PC-9 (cell line): ENCODE data around the gene HPCAL1. TPM values are rescaled to one million over a fixed set of nuclear protein-coding genes. Genes with fewer than 3 reads are reported as not detected.
"Not testable (repeated sequence)": the region's sequence is repeated elsewhere in the genome, so short reads cannot be mapped to it uniquely, and the experiment has no call there.

ENCODE experiments used
- BruUV-seq: library from RNA; stranded (reverse); fragments of 400-500 nt; replicated peaks from 2 replicates; lab custom pipeline; 2021; lab: Mats Ljungman, UMichigan
- CTCF ChIA-PET: fragments of 300-600 bp; sonication (Branson Sonifier 250); formaldehyde crosslinking; loops from one replicate; lab custom pipeline; 2022; ENCODE audit warnings: antibody characterized with exemption; lab: Charles Lee
- POLR2A ChIA-PET: fragments of 300-600 bp; sonication (Branson Sonifier 250); formaldehyde crosslinking; loops from one replicate; lab custom pipeline; 2022; ENCODE audit warnings: antibody characterized with exemption; ENCODE audit not compliant: unreplicated experiment; lab: Charles Lee
- DNase-seq, 2 experiments: peaks; one replicate each; pipeline versions ENCODE4 v3.0.0 to v3.0.0-alpha.2; 2015 to 2022; ENCODE audit warnings: mixed read lengths in 1 of 2
- H2AFZ ChIP-seq: fragments of 200-600 bp; sonication (generic); 2 replicates; pipeline ENCODE4 v1.8.1; 2017; ENCODE audit warnings: antibody characterized with exemption
- H3F3A ChIP-seq: fragments of 200-600 bp; sonication (generic); 2 replicates; pipeline ENCODE4 v1.8.1; 2017; ENCODE audit warnings: antibody characterized with exemption, mild to moderate bottlenecking, low read depth; ENCODE audit not compliant: insufficient read depth
- H3K27ac ChIP-seq: fragments of 200-600 bp; sonication (generic); 2 replicates; pipeline ENCODE4 v1.6.1; 2016; ENCODE audit warnings: mixed run types
- H3K27me3 ChIP-seq: fragments of 200-600 bp; sonication (generic); 2 replicates; pipeline ENCODE4 v1.6.1; 2016; ENCODE audit warnings: low read depth, mixed run types; ENCODE audit not compliant: insufficient read depth
- H3K36me3 ChIP-seq: fragments of 200-600 bp; sonication (generic); 2 replicates; pipeline ENCODE4 v1.6.1; 2016; ENCODE audit warnings: low read depth, mixed run types
- H3K4me1 ChIP-seq: fragments of 200-600 bp; sonication (generic); replicated peaks from 2 replicates; pipeline ENCODE4 v1.6.1; 2016; ENCODE audit warnings: mixed run types; ENCODE audit not compliant: insufficient read depth
- H3K4me2 ChIP-seq: fragments of 200-600 bp; sonication (generic); 2 replicates; pipeline ENCODE4 v1.6.1; 2017; ENCODE audit warnings: mixed run types
- H3K4me3 ChIP-seq: fragments of 200-600 bp; sonication (generic); 2 replicates; pipeline ENCODE4 v1.6.1; 2016; ENCODE audit warnings: mixed run types
- H3K79me2 ChIP-seq: fragments of 200-600 bp; sonication (generic); 2 replicates; pipeline ENCODE4 v1.6.1; 2017; ENCODE audit warnings: low read depth, mixed run types
- H3K9me2 ChIP-seq: fragments of 200-600 bp; sonication (generic); 2 replicates; pipeline ENCODE4 v1.8.1; 2017; ENCODE audit warnings: mild to moderate bottlenecking; ENCODE audit not compliant: insufficient read depth
- H3K9me3 ChIP-seq: fragments of 200-600 bp; sonication (generic); 2 replicates; pipeline ENCODE4 v1.8.1; 2016; ENCODE audit warnings: low read depth; ENCODE audit not compliant: insufficient read depth
- H4K20me1 ChIP-seq: fragments of 200-600 bp; sonication (generic); 2 replicates; pipeline ENCODE4 v1.8.1; 2017; ENCODE audit not compliant: insufficient read depth
- EZH2 ChIP-seq: fragments of 200-600 bp; sonication (generic); IDR thresholded peaks from 2 replicates; pipeline ENCODE4 v1.8.0; 2017; ENCODE audit warnings: antibody characterized with exemption, low read depth
- intact Hi-C: fragments of 100-400 bp; cut with micrococcal nuclease; formaldehyde crosslinking; loops from one replicate; pipeline ENCODE4 v1.10.0; 2022; ENCODE audit not compliant: unreplicated experiment
- total RNA-seq: library from RNA; stranded (reverse); gene quantifications from 2 replicates; pipeline ENCODE4 v1.2.3, GENCODE V29; 2021
- TF ChIP-seq, protein P1 (sequence below): fragments of 200-600 bp; sonication (generic); conservative IDR thresholded peaks from 2 replicates; pipeline ENCODE4 v1.6.1; 2017; ENCODE audit warnings: mixed run types, antibody characterized with exemption, mild to moderate bottlenecking, moderate library complexity

Gene HPCAL1
- total RNA-seq, 1 experiment from 2014 or later, result 105 TPM

DNA sequence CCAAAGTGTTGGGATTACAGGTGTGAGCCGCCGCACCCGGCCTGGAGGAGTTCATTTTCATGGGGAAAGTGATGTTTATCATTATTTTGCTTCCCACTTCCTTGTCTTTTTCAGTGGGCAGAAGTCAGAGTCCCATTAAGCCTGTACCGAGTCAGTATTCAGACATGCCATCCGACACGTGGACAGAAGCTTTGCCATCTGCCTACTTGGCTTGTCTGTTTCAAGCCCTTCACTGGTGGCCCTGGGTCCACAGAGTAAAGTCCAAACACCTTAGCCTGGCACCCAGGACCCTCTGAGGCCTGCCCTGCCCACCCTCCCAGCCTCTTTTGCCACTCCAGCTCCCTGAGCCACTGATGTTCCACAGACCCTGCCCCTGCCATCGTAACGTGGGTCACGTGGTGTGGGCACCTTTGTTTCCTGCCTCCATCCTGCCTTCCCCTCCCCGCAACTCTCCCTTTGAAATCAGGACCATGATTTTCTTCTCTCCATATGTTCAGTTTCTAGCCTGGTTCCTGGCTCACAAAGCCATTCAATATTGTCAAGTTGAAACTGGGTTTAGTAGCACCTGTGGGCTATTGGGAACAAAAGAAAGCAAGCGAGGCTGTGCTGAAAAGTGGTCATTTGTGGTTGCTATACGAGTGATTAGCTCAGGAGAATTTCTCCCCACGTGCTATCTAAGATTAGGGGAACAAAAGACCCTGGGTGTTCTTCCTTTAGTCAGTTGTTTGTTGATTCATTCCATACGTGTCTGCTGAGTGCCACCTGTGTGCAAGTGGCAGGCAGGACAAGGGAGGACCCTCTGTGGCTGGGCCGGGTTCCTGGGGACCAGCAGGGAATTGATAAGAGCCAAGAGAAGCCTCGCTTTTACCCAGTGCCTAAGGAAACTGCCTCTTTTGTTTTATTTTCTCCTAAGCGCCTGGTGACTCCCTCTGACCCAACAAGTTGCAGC, 150.5 kb downstream of the HPCAL1 start:
- no peak overlapping the region; the same call in 1 of the 2 replicates for H3K4me2 ChIP-seq
- no peaks in the 10 kb centered on the region for H3K9me3 ChIP-seq
- no peak overlapping the region for H2AFZ ChIP-seq
- H3K4me1 ChIP-seq, result peaks cover 37% of the 10 kb centered on the region
- no TSS peak for BruUV-seq
- H3K79me2 ChIP-seq, result no peaks in the 10 kb centered on the region
- H3K27ac ChIP-seq, result no peak overlapping the region
- H3K36me3 ChIP-seq, result no peaks in the 10 kb centered on the region
- H3F3A ChIP-seq, result peaks cover 34% of the 10 kb centered on the region
- H3K27me3 ChIP-seq, result no peaks in the 10 kb centered on the region
- TF ChIP-seq, protein P1, sequence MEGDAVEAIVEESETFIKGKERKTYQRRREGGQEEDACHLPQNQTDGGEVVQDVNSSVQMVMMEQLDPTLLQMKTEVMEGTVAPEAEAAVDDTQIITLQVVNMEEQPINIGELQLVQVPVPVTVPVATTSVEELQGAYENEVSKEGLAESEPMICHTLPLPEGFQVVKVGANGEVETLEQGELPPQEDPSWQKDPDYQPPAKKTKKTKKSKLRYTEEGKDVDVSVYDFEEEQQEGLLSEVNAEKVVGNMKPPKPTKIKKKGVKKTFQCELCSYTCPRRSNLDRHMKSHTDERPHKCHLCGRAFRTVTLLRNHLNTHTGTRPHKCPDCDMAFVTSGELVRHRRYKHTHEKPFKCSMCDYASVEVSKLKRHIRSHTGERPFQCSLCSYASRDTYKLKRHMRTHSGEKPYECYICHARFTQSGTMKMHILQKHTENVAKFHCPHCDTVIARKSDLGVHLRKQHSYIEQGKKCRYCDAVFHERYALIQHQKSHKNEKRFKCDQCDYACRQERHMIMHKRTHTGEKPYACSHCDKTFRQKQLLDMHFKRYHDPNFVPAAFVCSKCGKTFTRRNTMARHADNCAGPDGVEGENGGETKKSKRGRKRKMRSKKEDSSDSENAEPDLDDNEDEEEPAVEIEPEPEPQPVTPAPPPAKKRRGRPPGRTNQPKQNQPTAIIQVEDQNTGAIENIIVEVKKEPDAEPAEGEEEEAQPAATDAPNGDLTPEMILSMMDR, result no peak
- TF ChIP-seq EZH2, result no peak
- ChIA-PET CTCF (no interaction called here), POLR2A (no interaction called here)
- intact Hi-C loops, result loop anchor here (1.0 to 2.0 kb wide), 2 partner anchors 40 to 94 kb away; no protein-coding TSS in a partner anchor
- H3K4me3 ChIP-seq, result no peak overlapping the region
- no peaks in the 10 kb centered on the region for H3K9me2 ChIP-seq
- H4K20me1 ChIP-seq, result no peaks in the 10 kb centered on the region
- DNase-seq, result no peak

DNA sequence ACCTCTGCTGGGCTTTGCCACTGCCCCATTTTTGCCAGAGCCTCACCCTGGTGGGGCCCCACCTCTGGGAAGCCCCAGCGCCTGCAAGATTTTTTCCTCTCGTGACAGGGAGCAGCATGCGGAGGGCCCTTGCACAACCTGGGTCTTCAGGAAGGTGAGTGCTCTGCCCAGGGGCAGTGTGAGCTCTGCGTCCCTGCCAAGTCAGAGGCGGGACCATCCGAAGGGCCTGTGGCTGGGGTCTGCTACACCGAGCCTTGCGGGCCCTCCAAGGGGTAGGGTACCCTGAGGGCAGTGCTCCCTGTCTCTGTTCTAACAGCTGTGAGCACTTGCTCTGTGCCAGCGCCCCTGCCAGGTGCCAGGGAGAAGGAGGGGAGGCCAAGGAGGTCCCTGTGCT, 151.2 kb downstream of the HPCAL1 start:
- BruUV-seq, result no TSS peak
- Histone ChIP-seq H4K20me1 (no peaks in the 10 kb centered on the region), H3K4me2 (no peak overlapping the region), H2AFZ (no peak overlapping the region), H3K9me2 (no peaks in the 10 kb centered on the region), H3K4me3 (no peak overlapping the region), H3K79me2 (no peaks in the 10 kb centered on the region), H3K27me3 (no peaks in the 10 kb centered on the region), H3K9me3 (no peaks in the 10 kb centered on the region), H3K27ac (no peak overlapping the region), H3K4me1 (peaks cover 37% of the 10 kb centered on the region), H3F3A (peaks cover 31% of the 10 kb centered on the region), H3K36me3 (no peaks in the 10 kb centered on the region)
- CTCF ChIA-PET, result no interaction called here
- POLR2A ChIA-PET, result no interaction called here
- no peak for DNase-seq
- no peak for TF ChIP-seq EZH2
- TF ChIP-seq, protein P1, result no peak
- intact Hi-C loops, result loop anchor here (2.0 kb wide), 1 partner anchor 39 kb away; no protein-coding TSS in a partner anchor

DNA sequence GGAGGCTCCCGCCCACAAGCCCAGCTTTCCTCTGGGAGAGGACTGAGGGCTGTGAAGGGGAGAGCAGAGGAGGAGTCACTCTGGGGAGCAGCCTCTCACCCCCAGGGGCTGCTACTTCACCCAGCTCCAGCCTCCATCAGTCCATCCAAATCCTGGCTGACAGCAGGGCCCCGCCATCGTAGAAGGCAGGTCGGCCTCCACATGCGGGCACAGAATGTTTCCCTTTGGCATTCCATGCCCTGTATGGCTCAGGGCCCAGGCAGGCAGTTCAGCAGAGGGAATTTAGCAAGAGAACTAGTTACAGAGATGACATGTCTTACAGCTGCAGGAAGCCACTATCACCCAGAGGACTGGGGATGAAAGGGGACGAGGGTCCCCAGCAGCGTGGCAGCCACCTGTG, 151.8 kb downstream of the HPCAL1 start:
- Histone ChIP-seq H3K4me3 (no peak overlapping the region), H3K9me2 (no peaks in the 10 kb centered on the region), H3K27ac (no peak overlapping the region), H2AFZ (no peak overlapping the region), H3K36me3 (no peaks in the 10 kb centered on the region), H3K4me1 (peaks cover 39% of the 10 kb centered on the region), H3K4me2 (no peak overlapping the region), H4K20me1 (no peaks in the 10 kb centered on the region), H3F3A (peaks cover 28% of the 10 kb centered on the region), H3K27me3 (no peaks in the 10 kb centered on the region), H3K79me2 (no peaks in the 10 kb centered on the region), H3K9me3 (no peaks in the 10 kb centered on the region)
- intact Hi-C loops, result no loop called here
- no peak for DNase-seq
- ChIA-PET POLR2A (no interaction called here), CTCF (no interaction called here)
- no TSS peak for BruUV-seq
- TF ChIP-seq EZH2, result no peak

DNA sequence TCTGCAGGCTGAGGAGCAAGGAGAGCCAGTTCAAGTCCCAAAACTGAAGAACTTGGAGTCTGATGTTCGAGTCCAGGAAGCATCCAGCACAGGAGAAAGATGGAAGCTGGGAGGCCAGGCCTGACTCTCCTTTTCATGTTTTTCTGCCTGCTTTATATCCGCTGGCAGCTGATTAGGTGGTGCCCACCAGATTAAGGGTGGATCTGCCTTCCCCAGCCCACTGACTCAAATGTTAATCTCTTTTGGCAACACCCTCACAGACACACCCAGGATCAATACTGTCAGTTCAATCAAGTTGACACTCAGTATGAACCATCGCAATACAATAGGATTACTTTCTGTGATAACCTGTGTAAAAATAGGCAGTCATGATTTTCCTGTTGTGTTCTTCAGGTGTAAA, 154.5 kb downstream of the HPCAL1 start:
- H3K9me2 ChIP-seq, H2AFZ ChIP-seq, POLR2A ChIA-PET, H3K4me2 ChIP-seq, H3K79me2 ChIP-seq, BruUV-seq, H3F3A ChIP-seq, H3K27me3 ChIP-seq, H3K9me3 ChIP-seq, DNase-seq, CTCF ChIA-PET, H3K36me3 ChIP-seq, H3K27ac ChIP-seq, H4K20me1 ChIP-seq, intact Hi-C loops, H3K4me3 ChIP-seq: not testable (repeated sequence)
- H3K4me1 ChIP-seq, result peaks cover 29% of the 10 kb centered on the region
